8988T (cell line): ENCODE measurements around the gene NKIRAS2.

Experiments used
- DNase-seq: peaks from one replicate; pipeline ENCODE4 v3.0.0; 2011

NKIRAS2 gene

GRCh38 chr17:42058063-42058462 lies 38.2 kb downstream of the NKIRAS2 start:
- DNase-seq = no peak

- no peak for DNase-seq
Observed at GRCh38 chr17:42059815-42060214, 39.9 kb downstream of the NKIRAS2 start.

DNA sequence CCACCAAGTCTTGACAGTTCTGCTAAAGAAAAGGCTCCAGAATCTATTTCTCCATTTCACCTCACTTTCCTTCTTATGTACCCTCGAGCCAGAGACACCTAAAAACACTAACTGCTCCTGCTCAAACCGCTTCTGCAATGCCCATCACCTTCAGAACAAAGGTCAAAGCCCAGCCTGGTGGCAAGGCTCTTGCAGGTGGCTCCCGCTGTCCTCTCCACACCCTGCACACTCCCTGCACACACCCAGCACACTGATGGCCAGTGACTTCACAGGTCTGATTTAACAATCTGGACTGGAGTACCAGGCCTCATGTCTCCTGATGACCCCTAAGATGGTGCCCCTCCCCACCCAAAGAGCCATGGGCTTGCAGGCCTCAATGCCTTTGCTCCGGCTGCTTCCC lies 40.3 kb downstream of the NKIRAS2 start:
- no peak for DNase-seq

DNA sequence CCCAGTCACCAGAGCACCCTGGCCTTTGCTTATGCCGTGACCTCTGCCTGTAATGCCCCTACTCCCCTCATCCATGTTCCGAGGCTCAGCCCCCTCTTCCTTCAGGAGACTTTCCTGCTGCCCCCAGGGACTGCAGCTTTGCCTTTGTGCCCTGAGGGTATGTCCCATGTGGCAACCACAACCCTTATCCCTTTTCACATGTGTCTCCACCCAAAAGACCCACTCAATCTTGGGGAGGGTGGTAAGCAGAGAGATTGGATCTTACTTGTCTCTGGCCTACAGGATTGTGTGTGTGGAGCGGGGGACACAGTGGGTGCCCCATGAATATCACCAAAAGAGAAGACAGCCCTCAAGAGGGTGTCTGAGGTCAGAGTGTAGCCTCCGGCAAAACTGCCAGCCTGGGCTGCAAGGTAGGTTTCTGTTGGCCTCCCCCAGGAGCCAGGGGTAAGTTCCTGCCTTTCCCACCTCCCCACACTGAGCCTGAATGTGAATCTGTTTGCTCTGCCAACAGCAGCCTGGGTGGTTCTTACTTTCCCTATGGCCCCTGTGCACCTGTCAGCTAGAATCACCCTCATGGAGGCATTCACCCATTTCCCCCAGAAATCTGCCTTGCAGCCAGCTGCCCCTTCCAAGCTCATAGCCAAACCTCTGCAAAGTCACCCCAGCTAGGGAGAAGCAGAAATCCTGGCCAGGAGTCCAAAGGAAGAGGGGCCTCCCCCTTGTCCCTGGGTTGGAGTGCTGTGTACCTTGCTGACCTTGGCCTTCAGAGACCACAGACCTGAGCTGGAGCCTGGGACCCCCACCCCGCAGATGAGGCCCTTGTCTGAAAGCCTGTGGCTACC lies 42.0 kb downstream of the NKIRAS2 start:
- no peak for DNase-seq

DNA sequence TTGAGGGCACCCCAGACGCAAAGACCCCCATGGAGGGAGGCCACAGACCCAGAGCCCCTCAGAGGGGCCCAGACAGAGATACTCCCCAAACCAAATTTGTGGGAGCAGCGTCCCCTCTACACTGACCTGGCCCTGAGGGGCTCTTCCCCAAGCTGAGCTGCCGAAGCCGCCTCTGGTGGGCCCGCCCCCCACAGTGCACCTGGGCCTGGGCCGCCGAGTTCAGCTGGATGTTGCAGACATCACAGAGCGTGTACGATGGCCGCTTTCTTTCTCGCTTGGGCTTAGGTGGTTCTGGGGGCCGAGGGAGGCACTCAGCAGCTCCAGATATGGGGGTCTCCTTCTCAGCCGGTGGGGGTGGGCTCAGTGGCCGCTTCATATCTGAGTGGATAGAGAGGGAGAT lies 42.8 kb downstream of the NKIRAS2 start:
- DNase-seq = no peak

DNA sequence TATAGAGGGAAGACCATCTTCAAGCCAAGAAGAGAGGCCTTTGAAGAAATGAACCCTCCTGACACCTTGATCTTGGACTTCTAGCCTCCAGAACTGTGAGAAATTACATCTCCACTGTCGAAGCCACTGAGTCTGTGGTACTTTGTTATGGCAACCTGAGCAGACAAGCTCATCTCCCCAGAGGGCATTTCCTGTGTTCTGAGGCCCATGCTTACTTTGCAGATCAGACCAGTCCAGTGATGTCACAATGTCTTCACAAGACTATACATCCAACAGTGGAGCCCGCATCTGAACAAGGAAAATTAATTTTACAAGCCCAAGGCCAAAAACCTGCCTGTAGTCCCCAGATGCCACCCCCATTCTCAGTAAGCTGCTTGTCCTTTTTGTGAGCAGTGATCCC lies 45.3 kb downstream of the NKIRAS2 start:
- DNase-seq = no peak

DNA sequence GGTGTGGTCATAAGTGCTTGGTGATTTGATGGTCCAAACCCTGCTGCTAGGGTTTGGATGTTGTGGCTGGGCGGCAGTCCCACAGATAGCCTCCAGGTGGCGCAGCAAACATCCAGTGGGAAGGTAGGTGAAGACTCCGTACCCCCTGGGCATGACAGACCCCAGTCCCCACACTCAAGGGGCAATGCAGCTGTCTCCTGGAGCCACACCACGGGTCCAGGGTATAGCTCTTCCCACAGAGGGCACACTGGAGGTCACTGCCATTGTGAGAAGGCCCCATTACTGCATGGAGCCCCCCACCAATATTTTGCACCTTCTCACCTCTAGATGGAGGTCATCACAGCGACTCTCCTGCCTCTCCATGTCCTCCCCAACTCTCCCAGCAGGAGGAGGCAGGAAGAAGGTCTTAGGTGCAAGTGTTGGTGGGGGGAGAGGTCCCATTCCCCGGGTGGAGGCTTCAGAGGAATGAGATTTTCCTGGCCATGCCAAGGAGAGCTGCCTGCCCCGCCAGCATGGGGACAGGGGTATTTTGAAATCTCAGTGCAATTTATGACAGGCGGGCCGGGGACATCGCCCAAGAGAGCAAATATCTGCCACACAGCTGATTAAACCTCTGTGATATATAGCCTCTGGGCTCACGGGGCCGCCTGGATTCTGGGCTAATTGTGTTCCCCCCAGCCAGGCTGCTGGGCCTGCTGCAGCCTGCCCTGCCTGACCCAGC lies 47.6 kb downstream of the NKIRAS2 start:
- DNase-seq = peak; percentile 50

DNA sequence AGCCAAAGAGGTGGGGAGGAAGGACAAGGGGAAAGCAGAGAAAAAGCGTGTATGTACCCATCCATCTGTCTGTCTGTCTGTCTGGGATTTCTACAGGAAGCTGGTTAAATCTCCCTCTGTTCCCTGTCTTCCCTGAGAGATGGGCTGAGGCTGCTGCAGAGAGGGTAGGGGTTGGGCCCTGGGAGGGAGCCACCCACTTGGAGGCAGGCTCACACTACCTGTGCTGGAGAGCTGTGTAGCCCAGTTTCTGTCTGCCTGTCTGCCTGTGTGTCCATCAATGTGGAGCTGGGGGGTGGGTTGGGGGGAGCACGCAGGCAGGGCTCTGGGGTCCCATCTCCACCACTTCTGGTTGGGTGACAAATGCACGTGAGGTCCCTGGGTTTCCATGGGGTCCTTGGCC lies 49.1 kb downstream of the NKIRAS2 start:
- DNase-seq = no peak

- no peak for DNase-seq
Observed at GRCh38 chr17:42071810-42072209, 51.9 kb downstream of the NKIRAS2 start.

DNA sequence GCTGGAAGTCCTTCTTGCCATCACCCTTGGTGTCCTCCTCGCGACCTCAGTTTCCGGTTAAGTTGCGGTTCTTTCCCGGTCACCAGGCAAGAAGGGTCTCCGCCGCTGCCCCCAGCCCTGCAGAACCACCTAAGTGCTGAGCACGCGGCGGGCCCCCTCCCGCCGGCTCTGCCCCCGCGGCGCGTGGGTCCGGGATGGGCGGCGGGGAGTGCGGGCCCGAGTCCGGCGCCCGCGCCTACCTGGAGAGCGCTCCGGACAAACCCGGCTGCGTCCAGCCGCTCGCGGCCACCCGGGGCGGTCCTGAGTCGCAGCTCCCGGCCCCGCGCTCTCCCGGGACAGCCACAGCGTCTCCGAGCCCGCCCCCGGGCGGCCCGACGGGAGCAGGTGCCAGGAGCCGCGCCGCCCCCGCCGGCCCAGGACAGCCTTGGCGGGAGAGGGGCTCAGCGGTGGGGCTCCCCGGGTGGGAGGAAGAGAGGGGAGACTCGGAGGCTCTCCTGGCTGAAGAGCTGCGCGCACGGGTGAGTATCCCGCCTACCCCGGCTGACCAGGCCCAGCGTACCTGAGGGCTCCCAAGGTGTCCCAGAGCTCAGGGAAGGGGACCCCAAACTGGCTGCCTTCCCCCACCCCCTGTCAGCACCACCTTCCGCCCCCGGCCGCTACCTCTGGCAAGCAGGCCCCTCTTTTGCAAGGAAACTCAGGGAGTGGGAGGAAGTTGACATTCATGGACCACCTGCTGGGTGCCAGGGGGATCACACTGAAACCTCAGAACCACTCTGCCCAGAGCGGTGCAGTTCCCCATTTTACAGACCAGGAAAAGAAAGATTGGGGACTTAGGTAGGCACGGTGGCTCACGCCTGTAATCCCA lies 52.7 kb downstream of the NKIRAS2 start:
- no peak for DNase-seq
